Measurements from ENCODE around the gene ATG4C.
"Not testable (repeated sequence)": the region's sequence is repeated elsewhere in the genome, so short reads cannot be mapped to it uniquely, and the experiment has no call there.

Gene ATG4C

GRCh38 chr1:62761223-62761870, 22.6 kb upstream of the ATG4C start:
- H3K27ac Mint-ChIP-seq; H3K36me3 Mint-ChIP-seq (ENCODE audit: insufficient read depth); ATAC-seq (replicated peaks); DNase-seq; H3K4me1 Mint-ChIP-seq (ENCODE audit: low read depth in 2 of 2); H3K4me3 Mint-ChIP-seq; H3K9me3 Mint-ChIP-seq: not testable (repeated sequence)
- H3K27me3 Mint-ChIP-seq = peaks cover 10 to 13% of the 10 kb centered on the region in 2 donors

- not testable (repeated sequence) for H3K9me3 Mint-ChIP-seq; H3K27me3 Mint-ChIP-seq; H3K27ac Mint-ChIP-seq; DNase-seq; H3K4me3 Mint-ChIP-seq; H3K4me1 Mint-ChIP-seq (ENCODE audit: low read depth in 2 of 2); H3K36me3 Mint-ChIP-seq (ENCODE audit: insufficient read depth); ATAC-seq (replicated peaks)
Observed at GRCh38 chr1:62762027-62762426, 21.9 kb upstream of the ATG4C start.

GRCh38 chr1:62765981-62766380, 18.0 kb upstream of the ATG4C start:
- ATAC-seq (replicated peaks) (no peak), DNase-seq (no peak)
- Mint-ChIP-seq H3K4me3 (no peak overlapping the region), H3K27ac (no peak overlapping the region), H3K36me3 (ENCODE audit: insufficient read depth) (peaks cover 3% of the 10 kb centered on the region), H3K4me1 (ENCODE audit: low read depth in 2 of 2) (no peaks in the 10 kb centered on the region), H3K27me3 (peaks cover 10 to 14% of the 10 kb centered on the region in 2 donors), H3K9me3 (no peaks in the 10 kb centered on the region)

DNA sequence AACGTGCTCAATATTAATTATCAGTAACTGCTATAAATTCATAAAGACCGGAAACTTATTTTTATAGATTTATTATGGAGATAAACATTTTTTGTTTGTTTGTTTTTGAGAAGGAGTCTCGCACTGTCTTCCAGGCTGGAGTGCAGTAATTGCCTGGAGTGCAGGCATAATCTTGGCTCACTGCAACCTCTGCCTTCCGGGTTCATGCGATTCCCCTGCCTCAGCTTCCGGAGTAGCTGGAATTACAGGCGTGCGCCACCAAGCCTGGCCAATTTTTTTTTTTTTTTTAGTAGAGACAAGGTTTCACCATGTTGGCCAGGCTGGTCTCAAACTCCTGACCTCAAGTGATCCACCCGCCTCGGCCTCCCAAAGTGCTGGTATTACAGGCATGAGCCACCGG, 15.4 kb upstream of the ATG4C start:
- H3K27ac Mint-ChIP-seq; H3K4me1 Mint-ChIP-seq (ENCODE audit: low read depth in 2 of 2); H3K4me3 Mint-ChIP-seq; DNase-seq; H3K36me3 Mint-ChIP-seq (ENCODE audit: insufficient read depth); ATAC-seq (replicated peaks): not testable (repeated sequence)
- Mint-ChIP-seq H3K9me3 (peaks cover 0 to 10% of the 10 kb centered on the region in 2 donors), H3K27me3 (peaks cover 20 to 21% of the 10 kb centered on the region in 2 donors)

GRCh38 chr1:62772607-62773295, 11.2 kb upstream of the ATG4C start:
- peaks cover 23 to 27% of the 10 kb centered on the region in 2 donors for H3K27me3 Mint-ChIP-seq
- H3K4me1 Mint-ChIP-seq (ENCODE audit: low read depth in 2 of 2) = no peaks in the 10 kb centered on the region
- no peak overlapping the region for H3K27ac Mint-ChIP-seq
- peaks cover 3 to 19% of the 10 kb centered on the region in 2 donors for H3K9me3 Mint-ChIP-seq
- H3K36me3 Mint-ChIP-seq (ENCODE audit: insufficient read depth) = no peaks in the 10 kb centered on the region
- no peak for DNase-seq
- no peak for ATAC-seq (replicated peaks)
- H3K4me3 Mint-ChIP-seq = no peak overlapping the region

DNA sequence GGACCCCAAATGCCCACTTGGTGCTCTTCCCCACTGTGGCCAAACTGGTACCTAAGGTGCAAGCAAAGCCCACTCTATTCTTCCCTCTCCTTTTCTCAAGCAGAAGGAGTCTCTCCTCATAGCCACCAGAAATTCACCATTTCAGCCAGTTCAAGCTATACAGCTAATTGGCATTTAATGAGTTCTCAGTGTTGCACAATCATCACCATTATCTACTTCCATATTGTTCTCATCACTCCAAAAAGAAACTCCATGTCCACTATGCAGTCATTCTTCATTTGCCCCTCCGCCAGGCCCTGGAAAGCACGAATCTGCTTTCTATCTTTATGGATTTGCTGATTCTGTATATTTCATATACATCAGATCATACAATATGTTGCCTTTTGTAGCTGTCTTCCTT, 9.9 kb upstream of the ATG4C start:
- Mint-ChIP-seq H3K9me3 (peaks cover 3 to 19% of the 10 kb centered on the region in 2 donors), H3K36me3 (ENCODE audit: insufficient read depth) (no peaks in the 10 kb centered on the region), H3K27me3 (peaks cover 28 to 34% of the 10 kb centered on the region in 2 donors), H3K4me3 (no peak overlapping the region), H3K4me1 (ENCODE audit: low read depth in 2 of 2) (no peaks in the 10 kb centered on the region), H3K27ac (no peak overlapping the region)
- no peak for DNase-seq
- ATAC-seq (replicated peaks) = no peak

DNA sequence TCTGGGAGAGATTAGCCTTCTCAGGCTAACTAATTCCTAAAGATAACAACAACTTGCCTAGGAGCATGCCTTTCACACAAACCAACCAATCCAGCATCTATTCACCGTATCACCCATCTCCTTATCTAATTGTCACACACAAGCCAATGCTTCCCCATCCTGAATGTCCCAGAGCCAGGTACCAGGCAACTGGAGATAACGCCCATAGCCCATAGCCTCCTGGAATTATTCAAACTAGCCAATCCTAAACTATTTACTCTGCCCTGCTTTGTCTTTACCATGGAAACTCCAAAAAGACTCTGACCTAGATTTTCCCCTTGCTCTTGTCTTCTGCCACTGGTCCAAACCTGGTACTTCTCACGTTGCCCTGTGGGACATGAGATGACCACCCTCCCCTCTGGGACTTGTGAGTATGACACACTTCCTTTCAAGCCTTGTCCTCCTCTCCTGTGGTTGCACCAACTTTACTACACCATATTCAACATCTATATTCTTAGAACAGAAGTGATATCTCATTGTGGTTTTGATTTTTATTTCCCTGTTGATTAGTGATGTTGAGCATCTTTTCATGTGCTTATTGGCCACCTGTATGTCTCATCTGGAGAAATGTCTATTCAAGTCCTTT, 8.8 kb upstream of the ATG4C start:
- peaks cover 38 to 44% of the 10 kb centered on the region in 2 donors for H3K27me3 Mint-ChIP-seq
- H3K36me3 Mint-ChIP-seq (ENCODE audit: insufficient read depth) = no peaks in the 10 kb centered on the region
- ATAC-seq (replicated peaks) (no peak), DNase-seq (no peak)
- H3K27ac Mint-ChIP-seq = no peak overlapping the region
- no peak overlapping the region for H3K4me3 Mint-ChIP-seq
- H3K4me1 Mint-ChIP-seq (ENCODE audit: low read depth in 2 of 2) = no peaks in the 10 kb centered on the region
- H3K9me3 Mint-ChIP-seq = peaks cover 3 to 19% of the 10 kb centered on the region in 2 donors

DNA sequence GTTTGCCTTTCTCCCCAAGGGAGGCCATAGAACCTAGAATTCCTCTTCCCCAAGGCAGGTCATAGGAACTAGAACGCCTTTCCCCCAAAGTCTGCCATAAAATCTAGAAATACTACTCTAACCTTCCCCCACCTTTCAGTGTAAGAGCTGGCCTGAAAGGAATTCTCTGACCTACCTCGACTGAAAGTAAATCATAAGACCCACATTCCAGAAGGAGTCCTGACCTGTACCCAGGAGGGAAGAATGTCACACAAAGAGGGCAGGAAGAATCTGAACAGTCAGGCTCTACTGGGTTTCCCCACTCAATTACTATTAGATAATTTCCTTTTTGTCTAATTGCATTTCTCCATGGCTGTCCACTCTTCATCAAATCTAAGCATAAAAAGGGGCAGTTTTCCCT, 5.7 kb upstream of the ATG4C start:
- ATAC-seq (replicated peaks) = no peak
- Mint-ChIP-seq H3K4me1 (ENCODE audit: low read depth in 2 of 2) (no peaks in the 10 kb centered on the region), H3K27me3 (peaks cover 27 to 33% of the 10 kb centered on the region in 2 donors)

GRCh38 chr1:62781841-62782543, 1.9 kb upstream of the ATG4C start:
- H3K4me1 Mint-ChIP-seq (ENCODE audit: low read depth in 2 of 2) = peaks cover 0 to 5% of the 10 kb centered on the region in 2 donors
- no peak overlapping the region for H3K27ac Mint-ChIP-seq
- no peaks in the 10 kb centered on the region for H3K9me3 Mint-ChIP-seq
- H3K4me3 Mint-ChIP-seq = no peak overlapping the region
- DNase-seq = no peak
- H3K36me3 Mint-ChIP-seq (ENCODE audit: insufficient read depth) = no peaks in the 10 kb centered on the region
- no peak for ATAC-seq (replicated peaks)
- H3K27me3 Mint-ChIP-seq = peaks cover 22 to 25% of the 10 kb centered on the region in 2 donors

More for the DNA sequence above, 5.7 kb upstream of the ATG4C start:
- Mint-ChIP-seq H3K27ac (no peak overlapping the region), H3K9me3 (peaks cover 3 to 9% of the 10 kb centered on the region in 2 donors), H3K36me3 (ENCODE audit: insufficient read depth) (no peaks in the 10 kb centered on the region), H3K4me3 (no peak overlapping the region)
- no peak for DNase-seq

DNA sequence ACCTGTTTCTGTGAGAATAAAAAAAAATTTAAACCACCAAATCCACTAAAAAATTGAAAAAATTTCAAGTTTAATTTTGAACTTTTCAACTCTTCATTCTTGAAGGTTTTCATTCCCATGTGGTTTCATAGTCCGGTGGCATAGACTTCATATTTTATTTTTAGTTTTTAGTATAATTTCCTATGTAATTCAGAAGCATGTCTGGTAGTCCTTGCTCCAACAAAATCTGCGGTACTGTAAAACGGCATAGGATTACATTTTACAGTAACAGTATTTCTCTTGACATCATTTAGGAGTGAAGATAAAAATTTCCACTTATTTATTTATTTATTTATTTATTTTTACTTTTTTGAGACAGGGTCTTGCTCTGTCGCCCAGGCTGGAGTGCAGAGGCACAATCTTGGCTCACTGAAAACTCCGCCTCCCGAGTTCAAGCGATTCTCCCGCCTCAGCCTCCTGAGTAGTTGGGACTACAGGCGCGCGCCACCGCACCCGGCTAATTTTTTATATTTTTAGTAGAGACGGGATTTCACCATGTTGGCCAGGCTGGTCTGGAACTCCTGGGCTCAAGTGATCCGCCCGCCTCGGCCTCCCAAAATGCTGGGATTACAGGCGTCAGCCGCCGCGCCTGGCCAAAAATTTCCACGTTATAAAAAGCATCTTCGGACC, 1.3 kb upstream of the ATG4C start:
- not testable (repeated sequence) for DNase-seq; H3K4me3 Mint-ChIP-seq; H3K9me3 Mint-ChIP-seq; H3K27ac Mint-ChIP-seq; H3K4me1 Mint-ChIP-seq (ENCODE audit: low read depth in 2 of 2); ATAC-seq (replicated peaks); H3K36me3 Mint-ChIP-seq (ENCODE audit: insufficient read depth)
- H3K27me3 Mint-ChIP-seq = peaks cover 18% of the 10 kb centered on the region in 2 donors

GRCh38 chr1:62784509-62785365, 805 bp downstream of the ATG4C start:
- ATAC-seq (replicated peaks) = peak; percentile 5
- no peak for DNase-seq
- Mint-ChIP-seq H3K4me1 (ENCODE audit: low read depth in 2 of 2) (peaks cover 0 to 6% of the 10 kb centered on the region in 2 donors), H3K27ac (no peak overlapping the region), H3K27me3 (peaks cover 2 to 4% of the 10 kb centered on the region in 2 donors), H3K36me3 (ENCODE audit: insufficient read depth) (no peaks in the 10 kb centered on the region), H3K4me3 (no peak overlapping the region), H3K9me3 (no peaks in the 10 kb centered on the region)

- H3K27ac Mint-ChIP-seq = no peak overlapping the region
- H3K9me3 Mint-ChIP-seq = no peaks in the 10 kb centered on the region
- H3K36me3 Mint-ChIP-seq (ENCODE audit: insufficient read depth) = no peaks in the 10 kb centered on the region
- ATAC-seq (replicated peaks) (no peak), DNase-seq (no peak)
- H3K4me1 Mint-ChIP-seq (ENCODE audit: low read depth in 2 of 2) = peaks cover 2 to 11% of the 10 kb centered on the region in 2 donors
- no peak overlapping the region for H3K4me3 Mint-ChIP-seq
- no peaks in the 10 kb centered on the region for H3K27me3 Mint-ChIP-seq
Observed at GRCh38 chr1:62790716-62791115, 6.8 kb downstream of the ATG4C start.

All from effector memory CD8-positive, alpha-beta T cell (primary cell).